OCI-LY7 (cell line): Measurements from ENCODE around the gene NLGN4Y.

ENCODE experiments used
- EZH2phosphoT487 ChIP-seq: fragments of 200-600 bp; sonication (generic); IDR thresholded peaks from 2 replicates; pipeline ENCODE4 v1.6.1; 2018; ENCODE audit warnings: low read depth, borderline replicate concordance, mild to moderate bottlenecking, mixed run types, antibody characterized with exemption, low read length, moderate library complexity, mixed read lengths
- TF ChIP-seq, protein P1 (sequence below): fragments of 200-600 bp; sonication (generic); conservative IDR thresholded peaks from 2 replicates; pipeline ENCODE4 v1.5.1; 2014; ENCODE audit warnings: mild to moderate bottlenecking, antibody characterized with exemption, low read length, moderate library complexity, mixed read lengths

DNA sequence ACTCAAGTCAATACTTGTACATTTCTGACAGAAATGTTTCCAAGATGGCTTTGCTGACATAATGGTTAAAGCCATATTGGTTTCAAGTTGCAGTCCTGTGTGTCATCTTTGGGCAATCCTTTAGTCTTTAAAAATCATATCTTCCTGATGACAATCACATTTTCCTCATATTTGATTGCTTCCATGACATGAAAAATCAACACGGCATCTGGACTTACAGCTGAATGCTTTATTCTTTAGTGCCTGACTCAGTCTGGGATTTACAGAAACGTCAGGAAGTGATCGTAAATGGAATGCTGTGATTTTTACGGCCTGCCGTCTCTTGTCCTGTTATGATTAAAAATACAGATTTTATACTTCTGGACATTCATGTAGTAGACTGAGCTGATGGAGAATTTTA lies 304.2 kb downstream of the NLGN4Y start:
- TF ChIP-seq EZH2phosphoT487, result no peak
- TF ChIP-seq, protein P1, sequence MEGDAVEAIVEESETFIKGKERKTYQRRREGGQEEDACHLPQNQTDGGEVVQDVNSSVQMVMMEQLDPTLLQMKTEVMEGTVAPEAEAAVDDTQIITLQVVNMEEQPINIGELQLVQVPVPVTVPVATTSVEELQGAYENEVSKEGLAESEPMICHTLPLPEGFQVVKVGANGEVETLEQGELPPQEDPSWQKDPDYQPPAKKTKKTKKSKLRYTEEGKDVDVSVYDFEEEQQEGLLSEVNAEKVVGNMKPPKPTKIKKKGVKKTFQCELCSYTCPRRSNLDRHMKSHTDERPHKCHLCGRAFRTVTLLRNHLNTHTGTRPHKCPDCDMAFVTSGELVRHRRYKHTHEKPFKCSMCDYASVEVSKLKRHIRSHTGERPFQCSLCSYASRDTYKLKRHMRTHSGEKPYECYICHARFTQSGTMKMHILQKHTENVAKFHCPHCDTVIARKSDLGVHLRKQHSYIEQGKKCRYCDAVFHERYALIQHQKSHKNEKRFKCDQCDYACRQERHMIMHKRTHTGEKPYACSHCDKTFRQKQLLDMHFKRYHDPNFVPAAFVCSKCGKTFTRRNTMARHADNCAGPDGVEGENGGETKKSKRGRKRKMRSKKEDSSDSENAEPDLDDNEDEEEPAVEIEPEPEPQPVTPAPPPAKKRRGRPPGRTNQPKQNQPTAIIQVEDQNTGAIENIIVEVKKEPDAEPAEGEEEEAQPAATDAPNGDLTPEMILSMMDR, result no peak
